Mammary microvascular endothelial cell (primary cell): ENCODE measurements around the gene ARPC3. TPM values are rescaled to one million over a fixed set of nuclear protein-coding genes. Genes with fewer than 3 reads are reported as not detected.

Source experiments
- total RNA-seq: library from RNA; depleted of rRNA; stranded (reverse); fragments of >200 nt; gene quantifications from 2 replicates; pipeline ENCODE4 v1.2.3, GENCODE V29; 2015

ARPC3 gene
- total RNA-seq: 1,173 and 1,199 TPM in 2 replicates

GRCh38 chr12:110449799-110450497 lies at the start of gene ARPC3:
TSS of gene ARPC3 (minus strand) at chr12:110450337. CDS start at chr12:110450260, 77 bp downstream.

GRCh38 chr12:110468214-110469048 lies 18.3 kb upstream of the ARPC3 start, which contains the start of the genes FAM216A and GPN3:
TSS of gene FAM216A (plus strand) at chr12:110468845. CDS start at chr12:110468876, 31 bp downstream.
TSS of gene GPN3 (minus strand) at chr12:110468257. CDS start at chr12:110468203, 54 bp downstream.

GRCh38 chr12:110403146-110403975 lies 46.8 kb downstream of the ARPC3 start, which contains the start of gene ANAPC7:
TSS of gene ANAPC7 (minus strand) at chr12:110403708. CDS start at chr12:110403627, 81 bp downstream.

Other genes starting within 250 kb of the ARPC3 start
- 118 and 130 TPM in 2 replicates for gene ATP2A2, start 169.1 kb downstream of the ARPC3 start, total RNA-seq
- 38.4 and 44.1 TPM in 2 replicates for gene ANAPC7, start 46.6 kb downstream of the ARPC3 start, total RNA-seq
- gene GPN3, start 17.9 kb upstream of the ARPC3 start, total RNA-seq: 26.9 and 39.4 TPM in 2 replicates
- 14.5 and 17.0 TPM in 2 replicates for gene FAM216A, start 18.5 kb upstream of the ARPC3 start, total RNA-seq
- gene VPS29, start 51.8 kb upstream of the ARPC3 start, total RNA-seq: 122 and 133 TPM in 2 replicates
- 0.05 and 0.07 TPM in 2 replicates for gene RAD9B, start 52.0 kb upstream of the ARPC3 start, total RNA-seq
- gene PPTC7, start 133.0 kb upstream of the ARPC3 start, total RNA-seq: 5.2 and 5.3 TPM in 2 replicates
- 9.2 and 20.2 TPM in 2 replicates for gene TCTN1, start 163.8 kb upstream of the ARPC3 start, total RNA-seq
- gene HVCN1, start 238.8 kb upstream of the ARPC3 start, total RNA-seq: 2.5 and 4.1 TPM in 2 replicates